ENCODE measurements around the gene RASGRP1.
A peak's percentile ranks its signal among the peaks of the same experiment; 100 is the strongest.

RASGRP1 gene

DNA sequence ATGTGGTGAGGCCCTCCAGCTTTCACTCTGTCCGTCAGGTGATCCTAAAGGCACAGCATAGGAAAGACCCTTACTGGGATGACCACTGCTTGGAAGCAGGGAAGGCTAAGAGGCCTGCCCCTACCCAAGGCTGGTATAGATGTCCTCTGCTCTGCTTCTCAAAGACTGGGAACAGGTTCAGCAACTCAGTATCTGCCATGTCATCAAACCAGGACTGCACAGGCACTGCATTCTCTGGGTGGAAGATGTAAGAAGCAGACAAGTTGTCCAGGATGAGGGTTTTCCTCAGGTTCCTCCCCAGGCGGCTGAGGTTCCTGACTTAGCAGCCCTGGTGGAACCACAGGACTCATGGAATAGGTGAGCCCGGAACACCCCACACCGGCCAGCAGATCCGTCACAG is 106.0 kb downstream of the RASGRP1 start:
- DNase-seq: no peak

GRCh38 chr15:38455092-38455491 is 109.5 kb downstream of the RASGRP1 start:
- no peak for DNase-seq

- DNase-seq: no peak
Measured at GRCh38 chr15:38454696-38455090, 109.9 kb downstream of the RASGRP1 start.

DNA sequence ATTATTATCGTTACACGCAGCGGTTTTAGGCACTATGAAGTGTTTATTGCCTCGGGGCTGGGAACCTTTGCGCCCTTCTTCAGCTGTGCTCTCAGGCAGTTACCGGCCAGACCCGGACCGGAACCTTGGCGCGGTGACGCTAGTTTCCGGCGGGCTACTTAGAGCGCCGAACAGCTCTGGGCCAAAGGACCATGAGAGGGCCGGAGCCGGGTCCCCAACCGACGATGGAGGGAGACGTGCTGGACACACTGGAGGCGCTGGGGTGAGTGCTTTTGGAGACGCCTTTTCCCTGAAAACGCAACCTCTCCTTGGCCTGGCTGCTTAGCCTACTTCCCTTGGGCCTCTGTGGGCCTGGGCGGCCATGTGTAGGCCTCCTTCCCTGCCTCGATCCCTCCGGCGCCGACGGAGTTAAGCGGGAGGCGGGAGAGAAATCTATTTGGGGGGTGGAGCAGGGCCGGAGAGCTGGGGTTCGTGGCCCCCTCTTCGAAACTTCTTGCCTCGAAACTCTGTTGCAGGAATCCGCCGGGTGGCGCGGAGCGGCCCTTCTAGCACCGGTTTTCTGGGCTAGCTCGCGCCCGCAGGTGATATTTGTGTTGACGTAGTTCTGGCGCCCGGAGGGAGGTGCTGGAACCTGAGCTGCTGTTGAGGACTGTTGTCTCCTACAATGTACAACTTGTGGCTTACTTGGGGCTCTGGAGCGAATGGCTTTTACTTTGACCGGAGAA is 110.5 kb downstream of the RASGRP1 start, which contains the start of gene FAM98B:
Gene FAM98B, plus strand, starts transcription at position 157 of the 725 bp plus-strand sequence. Its CDS starts 35 bp downstream, at position 192.
- DNase-seq: peak; percentile 99

GRCh38 chr15:38441130-38441519 is 123.5 kb downstream of the RASGRP1 start:
- no peak for DNase-seq

DNA sequence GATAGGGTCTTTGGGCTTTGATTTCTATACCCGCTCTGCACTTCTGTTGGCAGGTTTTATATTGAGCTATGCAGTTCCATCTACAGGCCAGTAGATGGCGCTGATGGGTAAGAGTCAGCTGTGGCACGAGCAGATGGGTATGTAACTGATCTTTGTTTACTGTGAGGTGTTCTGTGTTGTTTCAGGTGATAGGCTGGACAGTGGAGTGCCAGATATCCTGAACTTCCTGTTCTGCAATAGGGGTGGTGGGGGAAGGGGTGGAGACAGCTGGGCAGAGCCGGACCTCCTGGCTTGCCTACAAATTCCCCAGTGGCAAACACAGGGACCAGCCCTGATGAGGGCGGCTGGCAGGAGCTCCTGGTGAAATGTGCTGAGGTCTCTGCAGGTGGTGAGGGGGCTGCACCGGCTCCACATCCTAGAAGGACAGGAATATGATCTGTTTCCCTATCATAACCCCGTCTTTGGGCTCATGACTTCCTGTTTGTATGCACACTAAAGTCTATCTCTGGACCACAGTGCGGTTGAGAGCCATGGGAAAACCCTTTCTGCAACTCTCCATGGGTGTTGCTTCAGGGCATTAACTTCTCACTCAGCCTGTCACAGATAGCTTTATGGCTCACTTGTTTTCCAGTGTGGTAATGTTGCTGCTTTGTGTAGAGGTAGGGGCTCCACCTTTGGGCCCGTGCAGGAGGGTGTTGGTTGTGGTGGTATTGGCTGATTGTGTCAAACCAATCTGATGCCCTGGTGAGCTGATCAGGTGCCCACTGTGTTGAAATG is 124.1 kb downstream of the RASGRP1 start:
- DNase-seq: peak; percentile 53

All from right kidney (tissue), 1 donor.